Muscle layer of duodenum (tissue), 2 donors: ENCODE data around the gene SFTPA2.
"Not testable (repeated sequence)": the region's sequence is repeated elsewhere in the genome, so short reads cannot be mapped to it uniquely, and the experiment has no call there.

ENCODE experiments used
- H3K27ac ChIP-seq: one replicate; pipeline ENCODE4 v1.7.0; 2013; ENCODE audit warnings: mild to moderate bottlenecking, low read length
- H3K27me3 ChIP-seq: one replicate; pipeline ENCODE4 v1.7.0; 2013; ENCODE audit warnings: low read depth, mild to moderate bottlenecking, control low read depth, low read length
- H3K36me3 ChIP-seq, 2 donors: one replicate each; pipeline ENCODE4 v1.7.0; 2013; ENCODE audit warnings: low read length in 2 of 2, control low read depth in 1 of 2, mild to moderate bottlenecking in 1 of 2; ENCODE audit not compliant: insufficient read depth in 2 of 2, control insufficient read depth in 1 of 2
- H3K4me1 ChIP-seq, 2 donors: one replicate each; pipeline ENCODE4 v1.7.0; 2013; ENCODE audit warnings: low read length in 2 of 2, mild to moderate bottlenecking in 2 of 2, control low read depth in 1 of 2, moderate library complexity in 1 of 2; ENCODE audit not compliant: insufficient read depth in 2 of 2, control insufficient read depth in 1 of 2
- H3K4me3 ChIP-seq, 2 donors: one replicate each; pipeline ENCODE4 v1.7.0; 2013; ENCODE audit warnings: low read length in 2 of 2, low read depth in 1 of 2, mild to moderate bottlenecking in 1 of 2
- H3K9me3 ChIP-seq, 2 donors: one replicate each; pipeline ENCODE4 v1.7.0; 2013; ENCODE audit warnings: low read length in 2 of 2, control low read depth in 1 of 2, mild to moderate bottlenecking in 1 of 2; ENCODE audit not compliant: control insufficient read depth in 1 of 2
- donor health status: healthy.

SFTPA2 gene

GRCh38 chr10:79509306-79509933 lies 50.8 kb downstream of the SFTPA2 start:
- not testable (repeated sequence) for H3K27me3 ChIP-seq, H3K9me3 ChIP-seq, H3K27ac ChIP-seq, H3K4me1 ChIP-seq, H3K4me3 ChIP-seq, H3K36me3 ChIP-seq

DNA sequence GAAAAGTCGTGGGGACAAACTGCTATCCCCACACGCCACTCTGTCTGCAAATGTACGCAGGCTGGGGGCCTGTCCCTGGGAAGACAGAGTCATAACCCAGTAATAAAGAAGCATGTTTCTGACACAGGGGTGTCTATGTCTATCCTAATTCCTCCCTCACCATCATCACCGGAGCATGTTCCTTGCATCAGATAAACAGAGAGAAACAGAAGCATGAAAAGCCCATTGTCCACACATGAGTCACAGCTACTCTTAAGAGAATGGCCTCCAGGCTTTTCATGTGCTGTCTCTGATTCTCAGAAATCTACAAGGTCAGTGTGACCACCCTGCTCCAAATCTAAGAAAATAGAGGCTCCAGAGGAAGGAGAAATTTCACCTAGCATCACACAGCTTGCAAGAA lies 52.0 kb downstream of the SFTPA2 start:
- not testable (repeated sequence) for H3K4me3 ChIP-seq, H3K4me1 ChIP-seq, H3K9me3 ChIP-seq, H3K27ac ChIP-seq, H3K36me3 ChIP-seq, H3K27me3 ChIP-seq

GRCh38 chr10:79507440-79508167 lies 52.6 kb downstream of the SFTPA2 start:
- Histone ChIP-seq H3K9me3 (no peaks in the 10 kb centered on the region), H3K4me3 (no peak overlapping the region), H3K27ac (no peak overlapping the region), H3K4me1 (no peaks in the 10 kb centered on the region), H3K27me3 (no peaks in the 10 kb centered on the region), H3K36me3 (no peaks in the 10 kb centered on the region)
